HepG2 (cell line): ENCODE measurements around the gene GRM4. TPM values are rescaled to one million over a fixed set of nuclear protein-coding genes. Genes with fewer than 3 reads are reported as not detected.
A peak's percentile ranks its signal among the peaks of the same experiment; 100 is the strongest.

ENCODE experiments used
- AHR ChIP-seq: IDR thresholded peaks from 2 replicates; pipeline ENCODE4 v1.6.1; 2018; ENCODE audit warnings: missing genetic modification reagents, missing compliant biosample characterization
- FOSL1 ChIP-seq: sonication (generic); formaldehyde crosslinking; IDR thresholded peaks from 2 replicates; pipeline ENCODE4 v1.9.0; 2021; ENCODE audit warnings: missing genetic modification reagents, borderline replicate concordance
- JUNB ChIP-seq: sonication (generic); formaldehyde crosslinking; IDR thresholded peaks from 2 replicates; pipeline ENCODE4 v1.8.0; 2022; ENCODE audit warnings: missing genetic modification reagents, mild to moderate bottlenecking, borderline replicate concordance
- MXD4 ChIP-seq: IDR thresholded peaks from 2 replicates; pipeline ENCODE4 v1.6.1; 2016; ENCODE audit warnings: mild to moderate bottlenecking, missing biosample characterization, missing genetic modification reagents
- SMARCE1 ChIP-seq: fragments of 450-650 bp; IDR thresholded peaks from 2 replicates; pipeline ENCODE4 v1.6.1; 2017; ENCODE audit warnings: borderline replicate concordance
- SP2 ChIP-seq: sonication (generic); formaldehyde crosslinking; IDR thresholded peaks from 2 replicates; pipeline ENCODE4 v1.5.1; 2020; ENCODE audit warnings: mild to moderate bottlenecking, missing genetic modification reagents
- ZNF17 ChIP-seq: sonication (generic); formaldehyde crosslinking; IDR thresholded peaks from 2 replicates; pipeline ENCODE4 v1.5.0; 2020; ENCODE audit warnings: mild to moderate bottlenecking, missing genetic modification reagents
- ZNF235 ChIP-seq: sonication (generic); formaldehyde crosslinking; IDR thresholded peaks from 2 replicates; pipeline ENCODE4 v1.8.1; 2023; ENCODE audit warnings: mild to moderate bottlenecking, missing genetic modification reagents, borderline replicate concordance
- ZNF441 ChIP-seq: sonication (generic); formaldehyde crosslinking; IDR thresholded peaks from 2 replicates; pipeline ENCODE4 v1.7.0; 2021; ENCODE audit warnings: missing genetic modification reagents, borderline replicate concordance
- ZNF605 ChIP-seq: sonication (generic); formaldehyde crosslinking; IDR thresholded peaks from 2 replicates; pipeline ENCODE4 v1.8.0; 2022; ENCODE audit warnings: mild to moderate bottlenecking, missing genetic modification reagents
- polyA plus RNA-seq, 8 experiments: library from polyadenylated mRNA; depleted of rRNA in 3 of 8; stranded (reverse) in 7 of 8; unstranded in 1 of 8; fragments of >200 nt; fragmentation: Illumina TruSeq in 4 of 8; extraction: Trizol in 4 of 8; gene quantifications; 2 replicates each; pipeline versions ENCODE4 v1.2.1 to v1.2.3, GENCODE V29; 2011 to 2016; ENCODE audit warnings: low read depth in 4 of 8, missing spikeins in 1 of 8, mixed read lengths in 1 of 8; ENCODE audit not compliant: insufficient read depth in 1 of 8
- total RNA-seq, 5 experiments: library from RNA; depleted of rRNA; stranded (reverse); fragments of >200 nt; fragmentation: Illumina TruSeq; extraction: Trizol; gene quantifications; 2 replicates each; pipeline ENCODE4 v1.2.3, GENCODE V29; 2016; ENCODE audit warnings: low read depth in 1 of 5
- TF ChIP-seq, protein P1 (sequence below): sonication (generic); formaldehyde crosslinking; IDR thresholded peaks from 2 replicates; pipeline ENCODE4 v1.4.0; 2020; ENCODE audit warnings: missing genetic modification reagents, mild to moderate bottlenecking, borderline replicate concordance
- TF ChIP-seq, protein P2 (sequence below), 2 experiments: IDR thresholded peaks; 2 replicates each; pipeline ENCODE4 v1.6.1; 2011 to 2012; ENCODE audit warnings: low read length in 2 of 2, borderline replicate concordance in 1 of 2, low read depth in 1 of 2, mild to moderate bottlenecking in 1 of 2, moderate library complexity in 1 of 2
- TF ChIP-seq, protein P3 (sequence below), 2 experiments: sonication (generic) in 1 of 2; formaldehyde crosslinking in 1 of 2; IDR thresholded peaks; 2 replicates each; pipeline versions ENCODE4 v1.4.0 to v1.6.1; 2018 to 2020; ENCODE audit warnings: missing genetic modification reagents in 2 of 2, borderline replicate concordance in 1 of 2, low read depth in 1 of 2, mild to moderate bottlenecking in 1 of 2, missing biosample characterization in 1 of 2
- TF ChIP-seq, protein P4 (sequence below): sonication (generic); formaldehyde crosslinking; IDR thresholded peaks from 2 replicates; pipeline ENCODE4 v1.5.0; 2020; ENCODE audit warnings: missing genetic modification reagents
- TF ChIP-seq, protein P5 (sequence below): IDR thresholded peaks from 2 replicates; pipeline ENCODE4 v1.6.1; 2016; ENCODE audit warnings: mild to moderate bottlenecking
- TF ChIP-seq, protein P6 (sequence below): conservative IDR thresholded peaks from 2 replicates; pipeline ENCODE4 v1.6.1; 2018; ENCODE audit warnings: missing genetic modification reagents

The GRM4 gene
- total and polyA plus RNA-seq, 2 of the 13 experiments (the other 11 are each of a cell fraction or from before 2014, with no cell fraction given) = not detected

DNA sequence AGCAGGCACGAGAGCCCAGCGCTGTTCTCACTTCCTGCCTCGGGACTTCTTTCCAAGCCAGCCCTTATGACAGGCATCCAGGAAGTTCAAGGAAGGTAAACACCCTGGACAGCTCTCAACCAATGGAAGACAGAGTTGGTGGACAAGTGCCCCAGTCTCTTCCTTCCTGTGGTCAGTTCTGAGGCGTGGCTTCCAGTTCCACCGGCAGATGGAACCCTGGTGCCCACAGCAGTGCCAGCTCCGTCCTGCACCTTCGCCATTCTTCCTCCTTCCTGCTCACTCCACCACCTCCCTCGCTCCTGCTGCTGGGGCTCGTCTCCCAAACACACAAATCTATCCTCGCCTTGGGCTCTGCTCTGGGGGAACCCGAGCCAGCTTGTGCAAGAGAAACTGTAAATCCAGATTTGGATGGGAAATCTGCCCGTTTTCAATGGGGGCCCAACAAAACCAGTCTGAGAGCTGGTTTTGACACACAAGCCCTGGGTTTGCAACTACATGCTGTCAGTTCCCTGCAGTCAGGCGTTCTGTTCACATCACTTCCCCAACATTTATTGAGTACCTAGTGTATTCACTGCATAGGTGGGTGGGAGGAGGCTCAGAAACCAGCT is 162.7 kb downstream of the GRM4 start (continued):
- TF ChIP-seq, protein P1, sequence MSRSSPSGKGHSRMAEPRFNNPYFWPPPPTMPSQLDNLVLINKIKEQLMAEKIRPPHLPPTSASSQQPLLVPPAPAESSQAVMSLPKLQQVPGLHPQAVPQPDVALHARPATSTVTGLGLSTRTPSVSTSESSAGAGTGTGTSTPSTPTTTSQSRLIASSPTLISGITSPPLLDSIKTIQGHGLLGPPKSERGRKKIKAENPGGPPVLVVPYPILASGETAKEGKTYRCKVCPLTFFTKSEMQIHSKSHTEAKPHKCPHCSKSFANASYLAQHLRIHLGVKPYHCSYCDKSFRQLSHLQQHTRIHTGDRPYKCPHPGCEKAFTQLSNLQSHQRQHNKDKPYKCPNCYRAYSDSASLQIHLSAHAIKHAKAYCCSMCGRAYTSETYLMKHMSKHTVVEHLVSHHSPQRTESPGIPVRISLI (CRISPR knock-in tag) = no peak
- TF ChIP-seq ZNF605 = no peak
- TF ChIP-seq, protein P2, sequence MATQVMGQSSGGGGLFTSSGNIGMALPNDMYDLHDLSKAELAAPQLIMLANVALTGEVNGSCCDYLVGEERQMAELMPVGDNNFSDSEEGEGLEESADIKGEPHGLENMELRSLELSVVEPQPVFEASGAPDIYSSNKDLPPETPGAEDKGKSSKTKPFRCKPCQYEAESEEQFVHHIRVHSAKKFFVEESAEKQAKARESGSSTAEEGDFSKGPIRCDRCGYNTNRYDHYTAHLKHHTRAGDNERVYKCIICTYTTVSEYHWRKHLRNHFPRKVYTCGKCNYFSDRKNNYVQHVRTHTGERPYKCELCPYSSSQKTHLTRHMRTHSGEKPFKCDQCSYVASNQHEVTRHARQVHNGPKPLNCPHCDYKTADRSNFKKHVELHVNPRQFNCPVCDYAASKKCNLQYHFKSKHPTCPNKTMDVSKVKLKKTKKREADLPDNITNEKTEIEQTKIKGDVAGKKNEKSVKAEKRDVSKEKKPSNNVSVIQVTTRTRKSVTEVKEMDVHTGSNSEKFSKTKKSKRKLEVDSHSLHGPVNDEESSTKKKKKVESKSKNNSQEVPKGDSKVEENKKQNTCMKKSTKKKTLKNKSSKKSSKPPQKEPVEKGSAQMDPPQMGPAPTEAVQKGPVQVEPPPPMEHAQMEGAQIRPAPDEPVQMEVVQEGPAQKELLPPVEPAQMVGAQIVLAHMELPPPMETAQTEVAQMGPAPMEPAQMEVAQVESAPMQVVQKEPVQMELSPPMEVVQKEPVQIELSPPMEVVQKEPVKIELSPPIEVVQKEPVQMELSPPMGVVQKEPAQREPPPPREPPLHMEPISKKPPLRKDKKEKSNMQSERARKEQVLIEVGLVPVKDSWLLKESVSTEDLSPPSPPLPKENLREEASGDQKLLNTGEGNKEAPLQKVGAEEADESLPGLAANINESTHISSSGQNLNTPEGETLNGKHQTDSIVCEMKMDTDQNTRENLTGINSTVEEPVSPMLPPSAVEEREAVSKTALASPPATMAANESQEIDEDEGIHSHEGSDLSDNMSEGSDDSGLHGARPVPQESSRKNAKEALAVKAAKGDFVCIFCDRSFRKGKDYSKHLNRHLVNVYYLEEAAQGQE (IDR thresholded peaks at IDR 0.05; ENCODE audit: borderline replicate concordance in 1 of 2, low read depth in 1 of 2, low read length in 2 of 2) = peak in 1 of 2 experiments; percentile 75; a peak in 3 of 4 replicates
- TF ChIP-seq, protein P3, sequence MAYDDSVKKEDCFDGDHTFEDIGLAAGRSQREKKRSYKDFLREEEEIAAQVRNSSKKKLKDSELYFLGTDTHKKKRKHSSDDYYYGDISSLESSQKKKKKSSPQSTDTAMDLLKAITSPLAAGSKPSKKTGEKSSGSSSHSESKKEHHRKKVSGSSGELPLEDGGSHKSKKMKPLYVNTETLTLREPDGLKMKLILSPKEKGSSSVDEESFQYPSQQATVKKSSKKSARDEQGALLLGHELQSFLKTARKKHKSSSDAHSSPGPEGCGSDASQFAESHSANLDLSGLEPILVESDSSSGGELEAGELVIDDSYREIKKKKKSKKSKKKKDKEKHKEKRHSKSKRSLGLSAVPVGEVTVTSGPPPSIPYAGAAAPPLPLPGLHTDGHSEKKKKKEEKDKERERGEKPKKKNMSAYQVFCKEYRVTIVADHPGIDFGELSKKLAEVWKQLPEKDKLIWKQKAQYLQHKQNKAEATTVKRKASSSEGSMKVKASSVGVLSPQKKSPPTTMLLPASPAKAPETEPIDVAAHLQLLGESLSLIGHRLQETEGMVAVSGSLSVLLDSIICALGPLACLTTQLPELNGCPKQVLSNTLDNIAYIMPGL (CRISPR knock-in tag; IDR thresholded peaks at IDR 0.05; ENCODE audit: borderline replicate concordance in 1 of 2, low read depth in 1 of 2) = no peak
- TF ChIP-seq JUNB (CRISPR knock-in tag) = no peak
- 0 out of 2 replicates have a peak, but pooled peaks have one; percentile 20 for TF ChIP-seq ZNF441
- TF ChIP-seq, protein P4, sequence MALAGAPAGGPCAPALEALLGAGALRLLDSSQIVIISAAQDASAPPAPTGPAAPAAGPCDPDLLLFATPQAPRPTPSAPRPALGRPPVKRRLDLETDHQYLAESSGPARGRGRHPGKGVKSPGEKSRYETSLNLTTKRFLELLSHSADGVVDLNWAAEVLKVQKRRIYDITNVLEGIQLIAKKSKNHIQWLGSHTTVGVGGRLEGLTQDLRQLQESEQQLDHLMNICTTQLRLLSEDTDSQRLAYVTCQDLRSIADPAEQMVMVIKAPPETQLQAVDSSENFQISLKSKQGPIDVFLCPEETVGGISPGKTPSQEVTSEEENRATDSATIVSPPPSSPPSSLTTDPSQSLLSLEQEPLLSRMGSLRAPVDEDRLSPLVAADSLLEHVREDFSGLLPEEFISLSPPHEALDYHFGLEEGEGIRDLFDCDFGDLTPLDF (CRISPR knock-in tag) = no peak
- peak; percentile 41 for TF ChIP-seq SP2 (CRISPR knock-in tag)
- TF ChIP-seq MXD4 (CRISPR knock-in tag) = no peak
- TF ChIP-seq, protein P5, sequence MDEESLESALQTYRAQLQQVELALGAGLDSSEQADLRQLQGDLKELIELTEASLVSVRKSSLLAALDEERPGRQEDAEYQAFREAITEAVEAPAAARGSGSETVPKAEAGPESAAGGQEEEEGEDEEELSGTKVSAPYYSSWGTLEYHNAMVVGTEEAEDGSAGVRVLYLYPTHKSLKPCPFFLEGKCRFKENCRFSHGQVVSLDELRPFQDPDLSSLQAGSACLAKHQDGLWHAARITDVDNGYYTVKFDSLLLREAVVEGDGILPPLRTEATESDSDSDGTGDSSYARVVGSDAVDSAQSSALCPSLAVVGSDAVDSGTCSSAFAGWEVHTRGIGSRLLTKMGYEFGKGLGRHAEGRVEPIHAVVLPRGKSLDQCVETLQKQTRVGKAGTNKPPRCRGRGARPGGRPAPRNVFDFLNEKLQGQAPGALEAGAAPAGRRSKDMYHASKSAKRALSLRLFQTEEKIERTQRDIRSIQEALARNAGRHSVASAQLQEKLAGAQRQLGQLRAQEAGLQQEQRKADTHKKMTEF (CRISPR knock-in tag) = no peak
- TF ChIP-seq SMARCE1 = no peak
- no peak for TF ChIP-seq FOSL1 (CRISPR knock-in tag)
- no peak for TF ChIP-seq AHR (CRISPR knock-in tag)
- TF ChIP-seq ZNF17 (CRISPR knock-in tag) = no peak
- no peak for TF ChIP-seq ZNF235
- TF ChIP-seq, protein P6, sequence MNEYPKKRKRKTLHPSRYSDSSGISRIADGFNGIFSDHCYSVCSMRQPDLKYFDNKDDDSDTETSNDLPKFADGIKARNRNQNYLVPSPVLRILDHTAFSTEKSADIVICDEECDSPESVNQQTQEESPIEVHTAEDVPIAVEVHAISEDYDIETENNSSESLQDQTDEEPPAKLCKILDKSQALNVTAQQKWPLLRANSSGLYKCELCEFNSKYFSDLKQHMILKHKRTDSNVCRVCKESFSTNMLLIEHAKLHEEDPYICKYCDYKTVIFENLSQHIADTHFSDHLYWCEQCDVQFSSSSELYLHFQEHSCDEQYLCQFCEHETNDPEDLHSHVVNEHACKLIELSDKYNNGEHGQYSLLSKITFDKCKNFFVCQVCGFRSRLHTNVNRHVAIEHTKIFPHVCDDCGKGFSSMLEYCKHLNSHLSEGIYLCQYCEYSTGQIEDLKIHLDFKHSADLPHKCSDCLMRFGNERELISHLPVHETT (CRISPR knock-in tag) = no peak
